Measurements from ENCODE around the gene SKAP1.

SKAP1 gene

DNA sequence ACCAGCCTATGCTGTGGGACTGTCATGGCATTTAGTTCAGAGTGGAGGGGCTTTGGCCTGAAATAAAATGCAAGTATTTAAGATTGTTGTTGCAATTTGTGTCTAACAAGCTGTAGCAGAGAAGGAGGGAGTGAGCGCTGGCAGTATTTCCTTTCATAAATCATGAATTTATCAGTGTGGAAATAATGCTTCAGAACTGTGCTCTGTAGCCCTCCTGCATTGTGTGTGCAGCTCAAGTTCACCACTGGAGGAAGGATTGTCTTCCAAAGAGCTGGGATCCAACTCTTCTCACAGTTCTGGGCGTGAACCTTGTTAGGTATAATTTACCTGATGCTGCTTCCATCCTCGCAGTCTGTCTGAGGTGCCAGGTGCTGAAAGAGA, 307.4 kb downstream of the SKAP1 start:
- TF ChIP-seq, protein P1, sequence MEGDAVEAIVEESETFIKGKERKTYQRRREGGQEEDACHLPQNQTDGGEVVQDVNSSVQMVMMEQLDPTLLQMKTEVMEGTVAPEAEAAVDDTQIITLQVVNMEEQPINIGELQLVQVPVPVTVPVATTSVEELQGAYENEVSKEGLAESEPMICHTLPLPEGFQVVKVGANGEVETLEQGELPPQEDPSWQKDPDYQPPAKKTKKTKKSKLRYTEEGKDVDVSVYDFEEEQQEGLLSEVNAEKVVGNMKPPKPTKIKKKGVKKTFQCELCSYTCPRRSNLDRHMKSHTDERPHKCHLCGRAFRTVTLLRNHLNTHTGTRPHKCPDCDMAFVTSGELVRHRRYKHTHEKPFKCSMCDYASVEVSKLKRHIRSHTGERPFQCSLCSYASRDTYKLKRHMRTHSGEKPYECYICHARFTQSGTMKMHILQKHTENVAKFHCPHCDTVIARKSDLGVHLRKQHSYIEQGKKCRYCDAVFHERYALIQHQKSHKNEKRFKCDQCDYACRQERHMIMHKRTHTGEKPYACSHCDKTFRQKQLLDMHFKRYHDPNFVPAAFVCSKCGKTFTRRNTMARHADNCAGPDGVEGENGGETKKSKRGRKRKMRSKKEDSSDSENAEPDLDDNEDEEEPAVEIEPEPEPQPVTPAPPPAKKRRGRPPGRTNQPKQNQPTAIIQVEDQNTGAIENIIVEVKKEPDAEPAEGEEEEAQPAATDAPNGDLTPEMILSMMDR (conservative IDR thresholded peaks at IDR 0.05): no peak
- H3K27ac ChIP-seq: no peak overlapping the region

- TF ChIP-seq, protein P1 (conservative IDR thresholded peaks at IDR 0.05): no peak
- no peak overlapping the region for H3K27ac ChIP-seq
These were observed 307.9 kb downstream of the SKAP1 start for GRCh38 chr17:48121923-48122664.

DNA sequence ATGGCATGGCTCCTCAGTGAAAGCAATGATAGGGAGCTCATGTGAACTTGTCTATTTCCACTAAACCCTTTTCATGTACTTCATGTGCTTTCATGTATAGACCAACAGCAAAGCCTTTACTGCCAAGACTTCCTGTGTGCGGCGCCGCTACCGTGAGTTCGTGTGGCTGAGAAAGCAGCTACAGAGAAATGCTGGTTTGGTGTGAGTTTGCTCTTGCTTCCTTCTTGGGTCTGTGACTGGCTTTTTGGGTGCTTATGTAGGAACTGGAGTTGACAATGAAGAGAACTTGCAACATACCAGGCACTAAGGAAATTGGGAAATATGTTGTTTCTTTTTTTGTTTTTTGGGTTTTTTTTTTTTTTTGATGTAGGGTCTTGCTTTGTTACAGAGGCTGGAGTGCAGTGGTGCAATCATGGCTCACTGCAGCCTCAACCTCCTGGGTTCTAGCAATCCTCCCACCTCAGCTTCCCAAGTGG, 316.8 kb downstream of the SKAP1 start:
- H3K27ac ChIP-seq: no peak overlapping the region
- TF ChIP-seq, protein P1 (conservative IDR thresholded peaks at IDR 0.05): no peak

DNA sequence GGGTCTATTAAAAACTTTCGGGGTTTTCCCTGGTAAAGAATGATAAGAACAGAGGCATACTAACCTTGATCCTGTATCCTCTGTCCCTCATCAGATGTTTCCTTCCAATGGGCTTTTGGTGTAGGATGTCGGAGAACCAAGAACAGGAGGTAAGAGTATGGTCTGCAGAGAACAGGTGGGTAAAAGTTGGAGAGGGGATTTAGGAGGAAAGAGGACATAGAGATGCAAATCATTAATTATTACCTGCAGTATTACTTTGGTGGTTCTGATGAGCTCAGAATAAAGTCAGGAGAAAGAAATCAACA, 318.1 kb downstream of the SKAP1 start:
- TF ChIP-seq, protein P1 (conservative IDR thresholded peaks at IDR 0.05): no peak
- no peak overlapping the region for H3K27ac ChIP-seq

GRCh38 chr17:48110761-48111160, 319.3 kb downstream of the SKAP1 start:
- no peak overlapping the region for H3K27ac ChIP-seq

DNA sequence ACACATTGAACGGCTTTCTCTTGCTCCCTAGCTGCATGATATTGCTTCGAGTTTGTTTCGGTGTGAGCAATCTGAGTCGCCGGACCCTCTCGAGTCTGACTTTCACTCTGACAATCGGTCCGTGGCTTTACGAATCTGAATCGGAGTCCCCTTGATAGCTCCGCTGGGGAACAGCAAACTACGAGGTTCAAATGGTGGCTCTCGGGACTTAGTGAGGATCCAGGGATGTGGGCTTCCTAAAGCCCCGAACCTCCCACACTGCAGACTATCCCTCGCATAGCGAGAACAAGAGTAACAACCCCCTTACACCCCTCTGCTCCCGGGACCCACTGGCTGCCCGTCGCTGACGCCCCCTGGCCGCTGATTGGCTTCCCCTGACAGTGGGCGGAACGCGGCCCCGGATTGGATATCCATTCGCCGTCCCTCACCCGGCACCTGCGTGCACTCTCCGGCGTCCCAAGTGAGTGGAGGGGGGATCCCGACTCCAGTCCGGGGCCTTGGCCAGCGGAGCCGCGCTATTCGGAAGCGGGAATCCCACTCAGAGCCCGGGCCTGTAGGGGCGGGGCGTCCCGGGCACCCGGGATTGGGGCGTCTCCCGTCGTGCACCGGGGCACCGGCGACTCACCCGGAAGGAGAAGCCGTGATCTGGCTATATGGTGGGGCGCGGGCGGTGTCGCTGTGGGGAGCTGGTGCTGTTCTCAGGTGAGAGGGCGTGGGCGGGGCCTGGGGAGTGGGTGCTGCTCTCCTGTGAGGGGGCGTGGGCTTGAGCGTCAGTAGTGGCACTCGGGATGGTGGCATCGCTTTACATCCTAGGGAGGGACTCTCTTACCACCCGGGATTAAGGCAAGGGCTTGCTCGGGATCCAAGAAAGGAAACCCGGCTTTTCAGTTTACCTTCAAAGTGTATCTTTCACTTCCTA, 322.6 kb downstream of the SKAP1 start, which contains the start of gene SNX11:
TSS of gene SNX11 (plus strand) at position 630 of the 919 bp plus-strand sequence. CDS start 4,278 bp downstream, outside the sequence.
- TF ChIP-seq, protein P1 (conservative IDR thresholded peaks at IDR 0.05): 0 out of 2 replicates have a peak, but pooled peaks have one; percentile 7
- H3K27ac ChIP-seq: peak within 1 kb of the TSS; percentile 95

More at GRCh38 chr17:48110761-48111160, 319.3 kb downstream of the SKAP1 start:
- TF ChIP-seq, protein P1 (conservative IDR thresholded peaks at IDR 0.05): no peak

DNA sequence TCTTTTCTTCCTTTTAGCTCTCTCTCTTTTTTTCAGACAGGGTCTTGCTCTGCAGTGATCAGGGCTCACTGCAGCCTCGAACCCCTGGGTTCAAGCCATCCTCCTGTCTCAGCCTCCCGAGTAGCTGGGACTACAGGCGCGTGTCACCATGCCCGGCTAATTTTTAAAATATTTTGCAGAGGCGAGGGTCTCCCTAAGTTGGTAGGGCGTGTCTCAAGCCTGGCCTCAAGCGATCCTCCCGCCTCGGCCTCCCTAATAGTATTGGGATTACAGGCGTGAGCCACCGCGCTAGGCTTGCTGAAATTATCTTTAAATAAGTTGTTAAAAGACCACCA, 323.2 kb downstream of the SKAP1 start:
- TF ChIP-seq, protein P1 (conservative IDR thresholded peaks at IDR 0.05): no peak
- peak overlapping the region; percentile 95 for H3K27ac ChIP-seq

Data from VCaP (cell line).